Stimulated activated CD8-positive, alpha-beta memory T cell treated with anti-CD3 and anti-CD28 coated beads, Interleukin-7, amount 100 ng/mL, for 48 hours (primary cell): ENCODE measurements around the gene PDXDC1.
"Not testable (repeated sequence)": the region's sequence is repeated elsewhere in the genome, so short reads cannot be mapped to it uniquely, and the experiment has no call there.

Experiments
- DNase-seq, 2 donors: peaks; one replicate each; pipeline ENCODE4 v3.0.0-alpha.2; 2020; ENCODE audit warnings: low read depth in 1 of 2; ENCODE audit errors: extremely low read depth in 1 of 2

Gene PDXDC1

GRCh38 chr16:15148831-15149230 is 174.0 kb downstream of the PDXDC1 start:
- DNase-seq: not testable (repeated sequence)

- not testable (repeated sequence) for DNase-seq
Measured at GRCh38 chr16:15149260-15149659, 174.4 kb downstream of the PDXDC1 start.

DNA sequence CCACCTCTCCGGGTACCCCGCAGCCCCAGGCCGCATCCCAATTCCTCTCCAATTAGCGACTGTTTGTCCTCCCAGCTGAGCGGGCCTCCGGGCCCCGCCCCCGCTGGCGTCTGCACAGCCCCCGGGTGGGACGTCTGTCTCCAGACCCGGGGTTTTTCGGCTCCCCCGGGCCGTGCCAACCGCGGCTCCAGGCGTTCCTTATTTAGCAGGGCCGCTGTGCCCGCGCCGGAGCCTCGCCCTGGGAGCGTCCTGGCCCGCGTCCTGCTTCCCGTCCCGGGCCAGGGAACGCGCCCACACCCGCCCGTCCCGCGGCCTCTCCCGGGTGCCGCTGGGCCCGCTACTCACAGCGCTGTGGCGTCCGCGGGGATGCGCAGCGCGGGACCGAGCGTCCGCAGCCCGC is 179.2 kb downstream of the PDXDC1 start:
- DNase-seq: not testable (repeated sequence)

DNA sequence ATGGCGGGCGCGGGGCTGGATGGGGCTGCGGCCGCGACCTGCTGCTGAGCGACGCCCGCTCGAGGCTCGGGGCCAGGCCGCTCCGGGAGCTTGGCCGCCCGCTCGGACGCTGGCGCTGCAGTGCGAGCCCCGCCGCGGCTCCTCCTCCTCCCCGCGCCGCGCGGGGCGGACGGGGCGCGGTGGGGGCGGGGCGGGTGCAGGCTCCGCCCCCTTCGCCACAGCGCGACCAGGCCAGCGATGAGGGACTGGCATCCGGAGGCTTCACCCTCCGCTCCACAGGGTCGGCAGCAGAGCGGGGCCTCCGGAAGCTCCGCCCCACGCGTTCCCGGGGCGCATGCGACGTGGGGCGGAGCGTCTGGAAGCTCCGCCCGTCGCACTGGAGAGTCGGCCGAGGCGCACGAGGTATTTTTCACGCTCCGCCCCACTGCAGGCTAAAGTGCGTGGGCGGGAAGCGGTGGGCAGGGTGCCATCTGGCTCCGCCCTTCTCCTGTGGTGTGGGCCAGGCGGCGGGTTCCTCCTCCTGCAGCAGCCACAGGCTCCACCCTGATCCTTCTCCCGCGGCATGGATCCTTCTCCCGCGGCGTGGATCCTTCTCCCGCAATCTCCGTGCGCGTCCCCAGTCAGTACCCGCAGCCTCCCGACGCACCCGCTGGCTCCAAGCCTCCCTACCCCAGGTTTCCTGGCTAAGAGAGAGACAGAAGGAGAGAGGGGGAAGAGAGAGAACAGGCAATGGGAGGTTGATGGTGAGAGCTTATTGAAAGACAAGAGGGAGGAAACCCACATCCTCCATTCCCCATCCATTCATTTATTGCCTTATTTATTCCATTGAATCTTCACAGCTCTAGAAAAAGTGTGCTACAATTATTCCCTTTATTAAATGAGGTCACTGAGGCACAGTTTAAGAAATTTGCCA is 180.1 kb downstream of the PDXDC1 start:
- peak; percentile 82 for DNase-seq

DNA sequence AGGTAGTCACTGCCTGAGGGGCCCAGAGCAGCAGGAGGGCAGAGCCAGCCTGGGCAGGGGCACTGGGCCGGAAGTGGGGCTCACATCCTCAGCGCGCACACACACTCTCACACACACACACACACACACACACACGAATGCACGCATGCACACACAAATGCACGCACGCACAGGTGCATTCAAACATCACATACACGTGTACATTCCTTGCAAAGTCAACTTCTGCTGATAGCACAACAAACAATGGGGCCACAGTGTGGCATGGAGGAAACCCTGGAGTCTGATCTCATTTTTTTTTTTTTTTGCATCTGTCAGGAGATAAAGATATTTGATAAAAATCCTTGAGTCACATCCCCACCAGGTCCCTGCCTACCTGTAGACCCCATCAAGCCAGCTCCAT is 182.8 kb downstream of the PDXDC1 start:
- DNase-seq: not testable (repeated sequence)

DNA sequence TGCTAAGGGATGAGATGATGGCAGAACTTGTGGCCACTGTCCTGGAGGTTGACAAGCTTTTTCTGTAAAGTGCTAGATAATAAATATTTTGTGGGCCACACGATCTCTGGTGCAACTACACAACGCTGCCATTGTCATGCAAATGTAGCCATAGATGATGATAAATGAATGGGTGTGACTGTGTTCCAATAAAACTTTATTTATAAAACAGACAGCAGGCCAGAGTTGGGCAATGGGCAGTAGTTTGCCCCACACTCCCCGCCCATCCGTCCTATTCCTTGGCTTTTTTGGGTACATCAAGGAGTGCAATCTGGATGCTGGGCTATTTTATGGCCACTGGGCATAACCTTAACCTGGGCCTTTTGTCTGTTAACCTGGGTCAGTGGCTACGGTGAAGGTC is 184.8 kb downstream of the PDXDC1 start:
- DNase-seq: not testable (repeated sequence)

GRCh38 chr16:15160571-15160970 is 185.7 kb downstream of the PDXDC1 start:
- not testable (repeated sequence) for DNase-seq

- DNase-seq: not testable (repeated sequence)
Measured at GRCh38 chr16:15163055-15163454, 188.2 kb downstream of the PDXDC1 start.

DNA sequence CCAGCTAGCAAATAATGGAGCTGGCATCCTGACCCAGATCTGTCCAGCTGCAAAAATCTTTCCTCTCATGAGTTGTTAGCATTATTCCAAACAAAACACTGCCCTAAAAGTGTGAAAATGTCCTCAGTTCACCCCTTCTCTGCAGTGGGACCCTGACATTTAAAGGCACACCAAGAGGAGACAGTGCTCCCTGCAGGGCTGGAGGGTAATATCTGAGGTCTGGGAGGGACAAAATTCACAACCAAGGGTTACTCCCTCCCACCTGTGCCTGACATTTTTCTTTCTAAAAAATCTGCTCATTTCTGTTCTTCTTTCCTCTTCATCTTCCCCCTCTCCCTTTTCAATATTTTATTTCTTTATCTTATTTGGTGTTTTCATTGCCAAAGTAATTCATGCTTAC is 191.4 kb downstream of the PDXDC1 start:
- not testable (repeated sequence) for DNase-seq

DNA sequence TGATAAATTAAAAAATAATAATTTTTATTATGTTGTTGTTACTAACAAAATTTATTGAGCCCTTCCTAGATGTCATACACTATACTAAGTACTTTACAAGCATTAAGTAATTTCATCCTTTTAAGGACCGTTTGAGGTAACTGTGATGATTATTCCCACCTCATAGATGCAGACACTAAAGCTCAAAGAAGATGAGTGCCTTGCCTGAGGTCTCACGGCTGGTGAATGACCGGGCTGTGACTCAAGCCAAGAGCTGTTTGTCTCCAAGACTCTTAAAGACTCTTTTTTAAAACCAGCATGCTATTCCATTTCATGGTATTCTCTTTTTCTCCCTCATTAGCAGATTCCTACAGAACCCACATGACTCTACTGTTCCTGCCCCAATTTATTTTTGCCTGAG is 193.5 kb downstream of the PDXDC1 start:
- DNase-seq: not testable (repeated sequence)

DNA sequence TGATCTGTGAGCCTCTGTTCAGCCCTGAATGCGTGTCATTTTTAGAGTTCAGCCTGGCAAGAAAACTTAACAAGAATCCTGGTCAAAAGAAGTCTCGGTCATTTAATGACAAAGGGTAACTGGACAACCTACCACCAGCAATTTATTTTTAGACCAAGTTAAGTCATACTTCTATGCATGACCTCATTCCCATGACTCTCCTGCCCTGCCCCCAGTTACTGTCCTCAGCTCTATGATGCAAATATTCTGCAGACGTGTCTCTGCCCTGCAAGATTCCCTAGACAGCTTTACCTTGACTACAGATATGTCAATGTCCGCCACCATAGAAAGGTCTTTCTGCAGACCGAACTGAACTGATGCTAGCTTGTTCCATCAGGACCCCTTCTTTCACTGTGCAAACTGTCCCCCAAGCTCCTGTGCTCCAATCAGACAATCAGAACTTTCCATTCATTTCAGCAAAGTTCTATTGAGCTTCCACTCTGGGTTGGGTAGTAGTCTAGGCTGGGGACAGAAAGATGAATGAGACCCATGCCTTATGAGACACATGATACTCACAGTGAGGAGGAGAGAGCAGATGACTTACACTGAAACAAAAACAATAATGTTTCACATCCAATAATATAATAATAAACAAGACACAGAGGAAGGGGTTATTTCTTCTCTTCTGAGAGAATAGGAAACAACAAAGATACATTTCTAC is 194.3 kb downstream of the PDXDC1 start:
- DNase-seq: not testable (repeated sequence)

- DNase-seq: not testable (repeated sequence)
Measured at GRCh38 chr16:15179909-15180308, 205.1 kb downstream of the PDXDC1 start.

- not testable (repeated sequence) for DNase-seq
Measured at GRCh38 chr16:15180946-15181345, 206.1 kb downstream of the PDXDC1 start.

DNA sequence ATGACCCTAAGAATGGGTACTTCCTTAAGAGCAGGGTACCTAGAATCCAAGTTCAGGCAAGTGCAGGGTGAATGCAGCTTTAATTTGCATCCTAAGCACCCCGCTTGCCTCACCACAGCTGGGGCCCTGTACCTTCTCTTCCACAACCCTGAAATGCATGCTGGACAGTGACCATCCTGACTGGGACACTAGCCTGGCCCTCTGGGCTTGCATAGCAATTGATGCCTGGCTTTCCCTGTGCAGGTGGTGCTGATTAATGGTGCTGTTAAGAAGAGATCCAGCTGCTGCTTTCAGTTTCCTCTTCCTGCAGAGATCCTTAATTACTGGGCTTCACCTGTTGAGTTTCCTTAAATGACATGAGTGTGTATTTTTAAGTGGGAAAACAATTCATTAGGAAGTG is 209.2 kb downstream of the PDXDC1 start:
- not testable (repeated sequence) for DNase-seq
